Endodermal cell (in vitro differentiated cells): ENCODE data around the gene FRAT1. TPM values are rescaled to one million over a fixed set of nuclear protein-coding genes. Genes with fewer than 3 reads are reported as not detected.

Experiments used
- DNase-seq: peaks from one replicate; pipeline ENCODE4 v3.0.0-alpha.2; 2017
- H3K27ac ChIP-seq: 2 replicates; pipeline ENCODE4 v1.5.1; 2013; ENCODE audit warnings: mild to moderate bottlenecking, low read depth, low read length, moderate library complexity
- H3K27me3 ChIP-seq: 2 replicates; pipeline ENCODE4 v1.6.1; 2013; ENCODE audit warnings: mild to moderate bottlenecking, low read length, moderate library complexity; ENCODE audit not compliant: insufficient read depth, control insufficient read depth, poor library complexity, severe bottlenecking
- H3K36me3 ChIP-seq: 2 replicates; pipeline ENCODE4 v1.7.0; 2013; ENCODE audit warnings: mild to moderate bottlenecking, low read length, moderate library complexity; ENCODE audit not compliant: control insufficient read depth, insufficient read depth
- H3K4me1 ChIP-seq: one replicate; pipeline ENCODE4 v1.7.0; 2013; ENCODE audit warnings: low read length; ENCODE audit not compliant: control insufficient read depth, insufficient read depth
- H3K4me3 ChIP-seq: 2 replicates; pipeline ENCODE4 v1.5.1; 2013; ENCODE audit warnings: mild to moderate bottlenecking, low read length, moderate library complexity
- H3K9ac ChIP-seq: 2 replicates; pipeline ENCODE4 v1.6.1; 2013; ENCODE audit warnings: mild to moderate bottlenecking, low read length, moderate library complexity; ENCODE audit not compliant: poor library complexity, severe bottlenecking; ENCODE audit errors: extremely low read depth
- H3K9me3 ChIP-seq: 2 replicates; pipeline ENCODE4 v1.6.1; 2013; ENCODE audit warnings: mild to moderate bottlenecking, low read length, moderate library complexity; ENCODE audit not compliant: control insufficient read depth
- H3K27ac Mint-ChIP-seq: 2 replicates; pipeline ENCODE4 v1.8.0; 2020; ENCODE audit warnings: mixed read lengths
- H3K27me3 Mint-ChIP-seq: 2 replicates; pipeline ENCODE4 v1.8.0; 2021; ENCODE audit warnings: mild to moderate bottlenecking, mixed read lengths; ENCODE audit not compliant: insufficient read depth
- H3K36me3 Mint-ChIP-seq: 2 replicates; pipeline ENCODE4 v1.8.0; 2020; ENCODE audit warnings: low read depth, mixed read lengths
- H3K4me1 Mint-ChIP-seq: 2 replicates; pipeline ENCODE4 v1.8.0; 2020; ENCODE audit warnings: mixed read lengths
- H3K4me3 Mint-ChIP-seq: 2 replicates; pipeline ENCODE4 v1.8.0; 2020; ENCODE audit warnings: mild to moderate bottlenecking, moderate library complexity, mixed read lengths
- H3K9me3 Mint-ChIP-seq: 2 replicates; pipeline ENCODE4 v1.8.0; 2020; ENCODE audit warnings: mild to moderate bottlenecking, mixed read lengths
- CTCF ChIP-seq: fragments of 200-600 bp; sonication (generic); conservative IDR thresholded peaks from 2 replicates; pipeline ENCODE4 v1.5.0; 2021; ENCODE audit warnings: antibody characterized with exemption, mild to moderate bottlenecking
- WGBS, 2 experiments: methylation state at CpG; one replicate each; pipeline versions ENCODE4 v1.1.5 to v1.1.7; 2013; ENCODE audit warnings: missing lambda C conversion rate in 2 of 2, mixed read lengths in 1 of 2; ENCODE audit not compliant: insufficient coverage in 1 of 2, insufficient read length in 1 of 2; 5-methylcytosine and 5-hydroxymethylcytosine counted together
- total RNA-seq, 2 donors: library from RNA; stranded (reverse); fragmentation: NEBNext Ultra II Directional in 1 of 2; extraction: Animal tissue kit (Norgen Biotek cat#: 25700) in 1 of 2; gene quantifications; 2 replicates in 1 of 2; 3 replicates in 1 of 2; pipeline ENCODE4 v1.2.1, GENCODE V29; 2021

The FRAT1 gene
- total RNA-seq, 2 donors from 2014 or later = 6.5 to 7.3 TPM

GRCh38 chr10:97311111-97311626, 7.9 kb upstream of the FRAT1 start:
- Mint-ChIP-seq H3K27ac (no peak overlapping the region), H3K4me1 (no peaks in the 10 kb centered on the region), H3K9me3 (no peaks in the 10 kb centered on the region), H3K27me3 (no peaks in the 10 kb centered on the region), H3K36me3 (no peaks in the 10 kb centered on the region), H3K4me3 (no peak overlapping the region)
- no peak for DNase-seq
- Histone ChIP-seq H3K27me3 (no peaks in the 10 kb centered on the region), H3K36me3 (no peaks in the 10 kb centered on the region), H3K27ac (no peak overlapping the region), H3K4me1 (no peaks in the 10 kb centered on the region), H3K9me3 (no peaks in the 10 kb centered on the region), H3K9ac (no peak overlapping the region), H3K4me3 (no peak overlapping the region)
- 91 to 92% methylated on average over 3 to 4 of the region's 4 CpGs for WGBS, 2 experiments
- no peak for TF ChIP-seq CTCF

GRCh38 chr10:97312897-97313296, 6.2 kb upstream of the FRAT1 start:
- no peaks in the 10 kb centered on the region for H3K4me1 ChIP-seq
- no peak overlapping the region for H3K9ac ChIP-seq
- Mint-ChIP-seq H3K4me1 (no peaks in the 10 kb centered on the region), H3K36me3 (no peaks in the 10 kb centered on the region), H3K27me3 (peaks cover 2% of the 10 kb centered on the region), H3K27ac (no peak overlapping the region), H3K9me3 (no peaks in the 10 kb centered on the region), H3K4me3 (no peak overlapping the region)
- no peak overlapping the region for H3K4me3 ChIP-seq
- no peaks in the 10 kb centered on the region for H3K36me3 ChIP-seq
- DNase-seq = no peak
- H3K27me3 ChIP-seq = no peaks in the 10 kb centered on the region
- WGBS, 2 experiments = 90 to 98% methylated on average over 3 to 6 of the region's 6 CpGs
- no peaks in the 10 kb centered on the region for H3K9me3 ChIP-seq
- TF ChIP-seq CTCF = no peak
- H3K27ac ChIP-seq = no peak overlapping the region

GRCh38 chr10:97314671-97315070, 4.4 kb upstream of the FRAT1 start:
- DNase-seq = no peak
- H3K4me1 ChIP-seq = no peaks in the 10 kb centered on the region
- H3K27me3 Mint-ChIP-seq = peaks cover 4% of the 10 kb centered on the region
- H3K4me3 Mint-ChIP-seq = no peak overlapping the region
- no peak for TF ChIP-seq CTCF
- H3K27ac Mint-ChIP-seq = no peak overlapping the region
- no peaks in the 10 kb centered on the region for H3K9me3 ChIP-seq
- H3K27me3 ChIP-seq = no peaks in the 10 kb centered on the region
- H3K36me3 ChIP-seq = no peaks in the 10 kb centered on the region
- WGBS, 2 experiments = 70 to 89% methylated on average over 3 to 4 of the region's 4 CpGs
- no peak overlapping the region for H3K9ac ChIP-seq
- peaks cover 4% of the 10 kb centered on the region for H3K4me1 Mint-ChIP-seq
- no peak overlapping the region for H3K4me3 ChIP-seq
- H3K9me3 Mint-ChIP-seq = no peaks in the 10 kb centered on the region
- no peak overlapping the region for H3K27ac ChIP-seq
- no peaks in the 10 kb centered on the region for H3K36me3 Mint-ChIP-seq
